GM21825 (cell line): ENCODE data around the gene WFS1.

ENCODE experiments used
- ATAC-seq: cut with Tn5 transposase; IDR thresholded peaks from one replicate; pipeline ENCODE4 v1.9.1; 2021; ENCODE audit warnings: mild to moderate bottlenecking, moderate library complexity; ENCODE audit not compliant: unreplicated experiment

Gene WFS1

GRCh38 chr4:6337331-6337935 is 67.8 kb downstream of the WFS1 start:
- ATAC-seq, result no peak

- no peak for ATAC-seq
These were observed 68.7 kb downstream of the WFS1 start for GRCh38 chr4:6338175-6338950.

GRCh38 chr4:6338951-6339817 is 69.5 kb downstream of the WFS1 start:
- no peak for ATAC-seq

- ATAC-seq, result no peak
These were observed 70.3 kb downstream of the WFS1 start for GRCh38 chr4:6339818-6340445.

GRCh38 chr4:6340446-6341015 is 70.9 kb downstream of the WFS1 start:
- no peak for ATAC-seq

GRCh38 chr4:6341696-6342095 is 72.0 kb downstream of the WFS1 start:
- ATAC-seq, result no peak

GRCh38 chr4:6342530-6343293 is 73.1 kb downstream of the WFS1 start:
- ATAC-seq, result no peak

- no peak for ATAC-seq
These were observed 74.3 kb downstream of the WFS1 start for GRCh38 chr4:6343939-6344408.

- no peak for ATAC-seq
These were observed 75.6 kb downstream of the WFS1 start for GRCh38 chr4:6345096-6345830.

GRCh38 chr4:6345866-6346265 is 76.2 kb downstream of the WFS1 start:
- no peak for ATAC-seq

- ATAC-seq, result no peak
These were observed 76.9 kb downstream of the WFS1 start for GRCh38 chr4:6346373-6347110.

GRCh38 chr4:6347511-6348045 is 77.9 kb downstream of the WFS1 start:
- ATAC-seq, result no peak

- ATAC-seq, result no peak
These were observed 78.8 kb downstream of the WFS1 start for GRCh38 chr4:6348408-6348807.

- ATAC-seq, result no peak
These were observed 80.4 kb downstream of the WFS1 start for GRCh38 chr4:6349896-6350603.

GRCh38 chr4:6350646-6351045 is 81.0 kb downstream of the WFS1 start:
- ATAC-seq, result no peak

- no peak for ATAC-seq
These were observed 81.8 kb downstream of the WFS1 start for GRCh38 chr4:6351246-6352000.
